ENCODE data around the gene CAMSAP1.

The CAMSAP1 gene

DNA sequence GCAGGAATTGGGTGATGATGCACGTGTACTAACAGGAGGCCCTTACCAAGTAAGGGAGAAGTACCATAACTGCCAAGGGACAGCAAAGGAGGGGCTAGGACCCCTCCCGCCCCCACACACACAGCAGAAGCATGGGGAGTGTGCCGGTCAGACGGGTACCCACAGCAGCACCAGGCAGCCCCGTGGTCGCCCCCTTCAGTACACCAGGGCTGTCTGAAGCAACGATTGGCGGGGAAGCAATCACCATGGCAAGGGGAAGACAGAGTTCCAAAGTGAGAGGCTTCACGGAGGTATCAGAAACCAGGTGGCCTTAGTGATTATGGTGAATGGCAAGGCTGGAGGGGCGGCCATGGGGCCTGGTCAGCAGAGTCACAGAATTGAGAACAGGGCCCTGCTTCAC, 72.2 kb downstream of the CAMSAP1 start:
- DNase-seq, result no peak

DNA sequence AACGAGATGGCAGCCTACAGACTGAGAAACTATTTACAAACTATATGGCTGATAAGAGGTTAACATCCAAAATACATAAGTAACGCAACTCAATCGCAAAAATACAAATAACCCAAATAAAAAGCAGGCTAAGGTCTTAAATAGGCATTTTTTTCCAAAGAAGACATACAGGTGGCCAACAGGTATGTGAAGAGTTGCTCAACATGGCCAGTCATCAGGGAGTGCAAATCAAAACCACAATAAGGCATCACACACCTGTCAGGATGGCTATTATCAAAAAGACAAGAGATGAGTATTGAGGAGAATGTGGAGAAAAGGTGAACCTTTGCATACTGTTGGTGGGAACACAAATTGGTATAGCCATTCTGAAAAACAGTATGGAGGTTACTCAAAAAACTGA, 73.5 kb downstream of the CAMSAP1 start:
- no peak for DNase-seq

DNA sequence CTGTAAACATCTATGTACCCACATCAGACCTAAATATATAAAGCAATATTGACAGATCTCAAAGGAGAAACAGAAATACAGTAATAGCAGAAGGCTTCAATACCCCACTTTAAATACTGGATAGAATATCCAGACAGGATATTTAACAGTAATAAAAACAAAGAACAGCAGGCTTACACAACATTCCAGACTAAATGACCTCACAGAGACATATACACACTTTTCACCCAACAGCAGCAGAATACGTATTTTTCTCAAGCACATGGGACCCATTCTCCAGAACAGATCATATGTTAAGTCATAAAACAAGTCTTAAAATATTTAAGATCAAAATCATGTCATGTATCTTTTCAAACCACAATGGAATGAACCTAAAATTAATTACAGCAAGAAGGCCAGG, 76.8 kb downstream of the CAMSAP1 start:
- no peak for DNase-seq

DNA sequence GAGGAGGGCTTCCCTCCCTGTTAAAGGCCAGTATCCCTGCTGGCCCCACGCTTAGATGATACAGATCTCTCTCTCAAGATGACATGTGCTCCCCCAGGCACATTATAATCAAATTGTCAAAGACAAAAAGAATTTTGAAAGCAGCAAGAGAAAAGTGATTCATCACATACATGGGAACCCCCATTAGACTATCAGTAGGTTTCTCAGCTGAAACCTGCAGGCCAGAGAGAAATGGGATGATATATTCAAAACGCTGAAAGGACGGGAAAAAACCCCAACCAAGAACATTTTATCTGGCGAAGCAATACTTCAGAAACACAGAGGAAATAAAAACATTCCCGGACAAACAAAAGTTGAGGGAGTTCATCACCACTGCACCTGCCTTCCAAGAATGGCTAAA, 78.7 kb downstream of the CAMSAP1 start:
- DNase-seq, result no peak

DNA sequence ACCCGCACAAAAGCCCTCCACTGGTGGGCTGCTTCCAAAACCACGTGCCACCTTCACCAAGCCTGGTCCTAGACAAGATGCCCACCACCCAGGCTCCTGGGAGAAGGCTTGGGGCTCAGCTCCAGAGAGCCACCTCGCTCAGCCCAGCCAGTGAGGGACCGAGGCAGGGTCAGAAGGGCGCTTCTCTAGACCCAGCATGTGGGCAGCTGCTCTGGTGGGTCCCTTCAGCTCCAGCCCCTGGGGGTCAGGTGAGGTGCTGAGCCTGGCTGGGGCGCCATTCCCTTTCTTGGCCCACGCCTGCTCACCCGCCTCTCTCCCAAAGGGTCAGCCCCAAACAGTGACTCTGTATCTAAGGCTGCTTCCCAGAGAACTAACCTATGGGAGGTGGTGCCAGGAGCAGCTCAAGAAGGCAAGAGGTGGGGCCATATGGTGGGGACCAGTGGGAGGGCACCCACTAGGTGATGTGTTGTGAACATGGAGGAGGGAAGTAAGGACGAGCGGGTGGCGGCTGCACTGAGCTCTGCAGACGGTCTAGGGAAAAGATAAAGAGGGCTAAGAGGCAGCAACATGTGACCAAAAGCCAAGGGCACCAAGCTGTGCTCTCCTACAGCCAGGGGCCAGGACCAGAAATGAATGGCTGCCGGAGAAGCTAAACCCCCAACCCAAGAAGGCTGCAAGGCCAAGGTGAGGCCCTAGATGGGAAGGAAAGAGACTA, 79.3 kb downstream of the CAMSAP1 start:
- DNase-seq, result no peak

DNA sequence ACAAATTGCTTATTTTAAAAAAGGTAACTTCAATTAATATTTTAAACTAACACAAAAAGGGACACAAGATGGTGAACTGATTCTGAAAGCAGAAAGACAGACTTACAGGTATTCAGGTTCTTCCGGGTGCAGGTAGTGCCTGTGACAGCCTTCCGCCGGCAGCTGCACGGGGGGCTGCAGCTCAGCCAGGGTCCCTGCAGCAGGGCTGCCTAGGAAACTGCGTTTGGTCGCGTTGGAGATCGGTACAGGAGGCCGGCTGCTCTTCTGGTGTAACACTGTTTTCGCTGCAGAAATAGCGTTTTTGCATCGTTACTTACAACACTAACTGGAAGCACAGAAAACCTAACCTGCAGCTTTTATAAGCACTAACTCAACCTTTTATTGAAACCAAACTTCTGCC, 80.0 kb downstream of the CAMSAP1 start:
- no peak for DNase-seq

DNA sequence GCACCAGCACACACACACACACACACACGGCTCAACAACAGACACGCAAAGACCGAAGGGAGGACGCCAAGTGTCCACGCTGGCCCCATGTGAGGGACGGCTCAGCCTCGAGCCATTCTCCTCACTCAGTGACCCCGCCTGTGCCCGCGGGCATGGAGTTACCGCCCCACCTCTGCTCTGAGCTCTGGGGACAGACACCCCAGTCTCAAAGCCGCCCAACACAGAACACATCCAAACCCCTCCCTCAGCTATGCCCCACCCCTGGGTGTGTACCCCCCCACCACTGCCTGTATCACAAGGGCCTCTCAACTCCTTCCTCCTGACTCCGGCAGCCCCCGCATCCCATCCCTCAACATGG, 81.2 kb downstream of the CAMSAP1 start:
- no peak for DNase-seq

DNA sequence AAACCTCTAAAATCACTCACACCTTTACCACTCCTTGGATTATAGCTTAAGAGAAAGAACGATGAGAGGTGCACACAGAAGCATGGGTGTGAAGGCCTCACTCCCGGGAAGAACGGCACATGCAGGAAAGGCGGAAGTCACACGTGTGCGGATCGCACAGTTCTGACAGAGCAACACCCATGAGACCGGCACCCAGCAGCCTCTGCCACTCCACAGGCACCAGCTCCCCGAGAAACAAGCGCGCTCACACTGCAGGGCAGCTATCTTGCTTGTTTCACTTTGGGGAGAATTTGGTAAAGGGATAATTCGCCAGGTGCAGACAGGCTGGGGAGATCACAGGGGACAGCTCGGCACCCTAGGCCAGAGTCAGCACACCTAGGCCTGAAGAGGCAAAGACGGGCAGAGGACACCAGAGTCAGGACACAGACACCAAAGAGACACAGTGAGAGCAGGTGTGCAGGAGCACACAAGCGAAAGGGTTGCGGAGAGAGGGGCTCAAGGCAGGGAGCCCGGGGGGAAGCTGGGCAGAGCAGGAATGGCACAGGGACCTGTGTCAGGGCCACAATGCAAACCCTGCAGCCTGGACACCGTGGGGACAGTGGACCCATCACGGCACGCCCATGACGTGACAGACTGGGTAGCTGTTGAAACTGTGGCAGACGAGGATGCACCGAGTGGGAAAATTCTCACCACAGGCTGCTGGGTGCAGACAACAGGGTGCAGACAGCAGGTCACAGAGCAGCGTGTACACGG, 81.7 kb downstream of the CAMSAP1 start:
- DNase-seq, result no peak

DNA sequence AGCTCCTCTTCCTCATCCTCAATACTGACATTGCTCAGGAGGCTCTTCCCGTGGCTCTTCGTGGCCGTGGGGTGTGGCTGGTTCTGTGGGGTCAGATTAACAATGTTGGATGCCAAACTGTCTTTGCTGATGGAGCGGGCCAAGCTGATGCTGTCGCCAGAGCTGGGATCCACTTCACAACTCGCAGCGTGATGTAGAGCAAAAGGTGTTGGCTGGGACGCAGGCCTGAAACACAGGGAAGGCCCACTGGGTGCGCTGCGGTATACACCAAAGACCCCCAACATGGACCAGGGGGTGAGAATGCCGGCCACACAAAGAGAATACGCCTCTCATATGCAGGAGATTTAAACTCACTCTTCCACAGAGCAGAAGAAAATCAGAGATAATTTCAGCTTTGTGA, 84.3 kb downstream of the CAMSAP1 start:
- no peak for DNase-seq

DNA sequence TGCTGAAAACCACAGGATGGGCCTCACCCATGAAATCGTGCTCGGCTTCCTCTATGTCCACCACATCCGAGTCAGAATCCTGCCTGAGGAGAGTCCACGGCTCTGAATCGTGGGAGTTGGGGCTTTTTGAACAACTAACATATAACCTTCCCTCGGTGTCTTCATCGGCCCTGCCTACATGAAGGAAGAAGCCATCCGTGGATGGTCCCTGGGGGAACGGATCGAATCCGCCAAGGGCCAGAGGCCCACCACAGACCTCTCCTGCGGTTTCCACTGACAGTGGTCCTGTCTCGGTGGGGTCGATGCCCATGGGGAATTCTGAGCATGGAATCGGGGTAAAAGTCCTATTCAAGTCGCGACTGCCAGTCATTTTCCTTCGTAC, 85.0 kb downstream of the CAMSAP1 start:
- DNase-seq, result no peak

DNA sequence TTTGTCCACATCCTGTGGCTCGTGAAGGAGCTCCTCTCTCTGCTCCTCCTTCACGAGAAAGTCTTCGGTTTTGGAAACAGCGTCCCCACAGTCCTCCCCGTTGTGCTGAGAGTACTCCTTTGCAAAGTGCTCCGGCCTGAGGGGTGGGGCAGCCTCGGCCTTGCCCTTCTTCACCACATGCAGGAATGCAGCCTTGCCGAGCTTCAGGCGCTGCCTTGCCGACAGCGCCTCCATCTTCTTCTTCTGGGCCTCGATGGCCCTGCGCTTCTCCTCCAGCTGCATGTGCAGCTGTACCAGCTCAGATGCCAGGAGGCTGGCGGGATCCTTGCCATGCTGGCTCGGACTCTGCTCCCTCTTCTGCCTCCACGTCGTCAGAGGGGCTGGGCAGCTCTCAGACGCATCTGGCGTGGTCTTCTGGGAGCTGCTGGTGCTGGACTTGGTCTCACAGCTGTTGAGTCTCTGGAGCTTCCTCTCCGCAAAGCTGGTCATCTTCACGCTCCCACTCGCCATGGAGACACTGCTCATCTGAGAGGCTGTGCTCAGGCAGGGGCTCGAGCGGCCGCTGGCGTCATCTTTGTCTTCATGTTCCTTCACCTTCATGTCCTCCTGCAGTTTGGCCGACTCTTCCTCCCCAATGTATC, 85.5 kb downstream of the CAMSAP1 start:
- no peak for DNase-seq

DNA sequence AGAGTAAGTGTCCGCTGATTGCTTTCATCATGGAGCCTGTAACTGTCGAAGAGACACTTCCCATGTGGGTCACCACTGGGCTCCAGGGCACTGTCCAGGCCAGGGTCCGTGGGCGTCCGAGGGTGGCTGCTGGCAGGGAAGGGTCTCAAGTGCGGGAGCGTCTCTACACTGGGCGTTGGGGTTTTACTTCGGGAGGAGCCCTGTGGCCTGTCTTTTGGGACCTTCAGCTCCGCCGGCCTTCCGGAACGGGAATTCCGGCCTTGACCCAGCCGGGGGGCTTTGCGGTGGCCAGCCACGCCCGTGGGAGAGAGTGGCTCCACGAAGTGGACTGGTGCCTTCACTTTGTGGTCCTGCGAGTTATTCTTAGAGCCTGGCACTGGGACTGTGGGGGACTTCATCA, 86.2 kb downstream of the CAMSAP1 start:
- no peak for DNase-seq

DNA sequence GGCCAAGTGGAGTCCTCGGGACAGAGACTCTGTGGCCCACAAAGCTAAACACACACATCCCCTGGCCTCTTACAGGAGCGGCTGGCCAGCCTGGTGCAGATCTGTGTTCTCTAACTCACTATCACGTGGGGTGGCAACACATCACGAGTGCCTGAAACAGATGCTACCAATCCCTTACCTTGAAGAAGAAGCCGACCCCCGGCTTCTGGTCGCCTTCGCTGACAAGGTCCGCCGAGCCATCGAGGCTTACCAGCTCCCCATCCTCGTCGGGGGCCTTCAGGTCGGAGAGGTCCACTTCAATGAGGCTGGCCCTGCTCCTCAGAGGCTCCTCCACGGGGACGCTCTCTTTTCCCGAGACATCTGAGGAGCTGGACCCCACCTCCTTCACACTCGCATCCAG, 86.7 kb downstream of the CAMSAP1 start:
- no peak for DNase-seq

DNA sequence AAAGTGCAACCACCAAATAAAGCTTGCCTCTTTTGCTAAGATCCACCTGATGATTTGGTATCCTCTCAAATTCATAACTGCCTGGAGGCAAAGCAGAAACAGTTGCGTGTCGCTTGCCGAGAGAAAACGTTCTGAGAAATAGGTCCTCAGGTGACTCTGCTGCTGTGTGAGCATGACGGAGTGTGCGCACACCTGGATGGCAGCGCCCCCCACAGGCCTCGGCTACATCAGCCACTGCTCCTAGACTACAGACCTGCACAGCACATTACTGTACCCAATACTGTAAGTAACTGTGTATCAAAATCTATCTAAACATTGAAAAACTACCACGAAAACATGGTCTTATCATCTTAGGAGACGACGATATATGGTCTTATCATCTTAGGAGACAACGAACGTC, 87.4 kb downstream of the CAMSAP1 start:
- DNase-seq, result no peak

DNA sequence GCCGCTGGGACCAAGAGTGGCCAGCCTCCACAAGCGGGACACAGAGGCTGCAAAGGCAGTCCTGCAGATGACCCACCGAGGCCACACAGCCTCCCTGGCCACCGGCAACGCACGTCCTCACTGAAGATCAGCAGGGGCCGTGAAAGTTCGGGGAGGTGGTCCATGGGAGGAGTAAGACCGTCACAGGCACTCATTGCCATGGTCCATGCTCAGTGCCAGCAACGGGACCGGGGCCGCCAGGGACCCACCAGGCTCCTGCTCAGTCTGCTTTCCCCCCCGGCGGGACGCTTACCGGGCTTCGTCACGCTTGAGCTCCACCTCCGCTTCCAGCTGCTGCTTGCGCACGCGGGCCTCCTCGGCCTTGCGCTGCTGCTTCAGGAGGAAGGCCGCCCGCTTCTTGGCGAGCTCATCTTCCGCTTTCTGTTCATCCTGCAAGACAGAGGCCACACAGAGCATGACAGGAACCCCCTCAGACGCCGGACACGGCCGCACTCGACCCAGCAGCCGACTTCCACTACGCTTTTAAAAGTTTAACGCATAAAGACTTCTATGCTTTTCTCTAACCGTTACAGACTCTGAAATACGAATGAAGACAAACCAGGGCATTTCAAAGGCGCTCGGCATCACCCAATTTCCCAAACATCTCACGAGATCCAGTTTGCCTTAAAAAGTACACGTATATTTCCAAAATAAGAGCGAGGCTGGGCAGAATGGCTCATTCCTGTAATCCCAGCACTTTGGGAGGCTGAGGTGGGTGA, 88.4 kb downstream of the CAMSAP1 start:
- DNase-seq, result no peak

DNA sequence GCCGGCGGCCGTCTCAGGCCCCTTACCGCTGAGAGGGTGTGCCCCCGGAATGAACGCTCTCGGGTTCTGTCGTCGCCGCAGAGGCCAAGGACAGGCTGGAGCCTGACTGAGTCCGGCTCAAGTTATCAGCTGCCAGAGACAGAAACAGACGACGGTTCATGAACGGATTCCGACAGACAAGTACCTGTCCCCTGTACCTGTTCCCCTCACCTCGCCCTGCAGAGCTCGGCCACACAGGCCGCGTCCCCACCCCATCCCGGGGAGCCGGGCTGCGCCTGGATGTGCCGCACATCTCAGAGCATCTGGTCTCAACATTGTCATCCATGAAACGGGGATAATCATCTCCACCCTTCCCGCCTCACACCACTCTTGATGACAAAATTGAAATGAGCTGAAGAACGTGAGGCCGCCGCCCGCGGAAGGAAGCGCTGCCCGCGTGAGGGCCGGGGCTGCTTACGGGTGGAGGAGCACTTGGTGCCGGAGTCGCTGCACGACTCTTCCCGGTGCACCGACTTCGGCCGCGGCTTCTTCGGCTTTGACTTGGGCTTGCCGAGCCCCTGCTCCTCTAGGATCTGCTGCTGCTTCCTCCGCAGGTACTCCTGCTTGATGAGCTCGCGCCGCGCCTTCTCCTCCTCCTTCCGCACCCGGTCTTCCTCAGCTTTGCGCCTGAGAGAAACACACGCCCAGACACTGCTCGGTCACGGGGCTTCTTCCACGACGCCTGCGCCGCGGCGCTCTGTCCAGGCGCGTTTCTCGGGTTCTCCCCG, 89.2 kb downstream of the CAMSAP1 start:
- no peak for DNase-seq

DNA sequence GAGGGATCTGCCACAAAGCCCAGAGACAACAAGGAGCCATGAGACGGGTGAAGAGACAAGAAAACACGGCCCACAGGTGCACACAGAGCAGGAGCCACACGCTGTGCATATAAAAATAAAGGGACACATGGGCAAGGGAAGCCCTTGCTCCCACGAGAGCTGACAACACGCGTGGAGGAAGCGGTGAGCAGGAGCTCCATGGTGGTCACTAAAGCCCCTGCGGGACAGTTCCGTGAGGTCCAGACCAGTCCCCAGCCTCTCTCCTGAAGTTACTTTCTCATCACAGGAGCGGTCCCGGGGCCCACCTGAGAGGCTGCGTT, 90.7 kb downstream of the CAMSAP1 start:
- no peak for DNase-seq

DNA sequence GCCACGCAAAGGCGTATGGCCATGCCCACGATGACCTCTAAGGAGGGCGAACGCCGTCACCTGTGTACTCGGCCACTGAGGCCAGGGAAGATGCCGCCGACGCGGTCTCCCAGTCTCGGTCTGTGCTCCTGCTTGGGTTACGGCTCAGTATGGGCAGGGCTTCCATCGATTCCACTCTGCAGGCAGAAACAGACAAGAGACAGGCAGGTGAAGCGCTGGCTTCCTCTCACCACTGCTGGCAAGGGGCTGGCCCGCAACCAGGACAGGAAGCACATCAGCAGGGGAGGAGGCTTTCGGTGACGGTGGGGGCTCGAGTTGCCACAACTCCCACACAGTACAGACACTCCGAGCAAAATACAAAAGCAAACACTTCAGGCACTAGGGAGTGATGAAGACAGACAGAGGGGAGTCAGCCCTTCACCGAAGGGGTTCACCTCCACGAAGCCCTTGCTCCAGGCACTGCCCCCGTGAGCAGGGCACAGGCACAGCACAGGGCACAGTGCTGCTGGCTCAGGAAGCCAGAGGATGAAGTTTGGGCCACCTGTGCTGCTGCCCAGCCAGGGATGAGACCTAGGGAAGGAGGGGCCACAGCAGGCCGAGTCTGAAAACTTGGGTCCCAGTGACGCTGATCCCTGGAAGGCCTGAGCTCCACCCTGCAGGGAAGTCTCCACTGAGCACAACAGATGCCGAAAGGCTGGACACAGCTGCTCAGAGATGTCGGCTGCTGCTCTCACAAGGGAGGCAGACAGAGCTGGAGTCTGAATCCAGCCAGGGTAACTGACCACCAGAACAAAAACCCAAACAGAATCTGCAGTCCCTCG, 91.3 kb downstream of the CAMSAP1 start:
- DNase-seq, result no peak

DNA sequence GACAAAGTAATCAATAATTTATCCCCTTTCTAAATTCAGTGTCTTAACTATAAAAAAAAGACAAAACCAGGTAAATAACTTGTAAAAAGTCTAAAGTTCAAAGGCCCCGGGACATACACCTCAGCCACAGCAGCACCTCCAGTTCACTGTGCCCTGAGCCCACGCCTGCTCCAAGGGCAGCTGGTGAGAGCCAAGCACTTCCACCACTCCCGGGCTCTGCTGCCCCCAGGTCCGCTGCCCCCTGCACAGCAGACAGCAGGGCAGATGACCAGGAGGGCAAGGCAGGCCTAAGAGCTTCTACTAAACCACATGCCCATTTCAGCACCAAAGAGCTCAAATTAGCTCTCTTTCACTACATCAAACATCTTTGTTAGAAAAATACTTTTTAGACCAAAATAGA, 91.9 kb downstream of the CAMSAP1 start:
- DNase-seq, result no peak

DNA sequence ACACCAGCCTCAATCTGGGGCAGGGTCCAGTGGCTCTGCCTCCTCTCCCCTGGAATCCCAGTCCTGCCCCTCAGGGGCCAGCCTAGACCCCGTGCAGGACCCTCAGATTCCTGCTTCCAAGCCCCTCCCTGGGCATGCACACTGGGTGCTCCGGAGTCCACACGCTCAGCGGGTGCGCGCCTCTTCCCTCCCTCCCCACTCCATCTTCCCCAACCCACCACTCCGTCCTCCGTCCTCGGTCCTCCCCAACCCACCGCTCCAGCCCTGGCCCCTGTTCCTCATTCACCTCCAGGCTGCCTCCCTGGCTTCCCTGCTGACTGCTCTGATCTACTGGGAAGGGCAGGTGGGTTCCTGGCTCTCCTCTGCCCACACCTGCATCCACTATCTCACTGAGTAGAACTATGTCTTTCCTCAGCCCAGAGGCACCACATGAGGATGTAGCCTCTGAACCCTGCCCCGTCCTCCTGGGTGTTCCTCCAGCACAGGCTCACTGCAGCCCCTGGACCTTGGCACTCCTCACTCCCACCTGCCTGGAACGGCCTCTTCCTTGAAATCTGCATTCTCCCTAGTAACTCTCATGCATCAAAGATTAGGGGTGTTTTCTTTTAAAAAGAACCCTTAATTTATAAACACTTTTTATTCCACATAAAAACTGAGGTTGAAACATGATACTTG, 92.8 kb downstream of the CAMSAP1 start:
- no peak for DNase-seq

DNA sequence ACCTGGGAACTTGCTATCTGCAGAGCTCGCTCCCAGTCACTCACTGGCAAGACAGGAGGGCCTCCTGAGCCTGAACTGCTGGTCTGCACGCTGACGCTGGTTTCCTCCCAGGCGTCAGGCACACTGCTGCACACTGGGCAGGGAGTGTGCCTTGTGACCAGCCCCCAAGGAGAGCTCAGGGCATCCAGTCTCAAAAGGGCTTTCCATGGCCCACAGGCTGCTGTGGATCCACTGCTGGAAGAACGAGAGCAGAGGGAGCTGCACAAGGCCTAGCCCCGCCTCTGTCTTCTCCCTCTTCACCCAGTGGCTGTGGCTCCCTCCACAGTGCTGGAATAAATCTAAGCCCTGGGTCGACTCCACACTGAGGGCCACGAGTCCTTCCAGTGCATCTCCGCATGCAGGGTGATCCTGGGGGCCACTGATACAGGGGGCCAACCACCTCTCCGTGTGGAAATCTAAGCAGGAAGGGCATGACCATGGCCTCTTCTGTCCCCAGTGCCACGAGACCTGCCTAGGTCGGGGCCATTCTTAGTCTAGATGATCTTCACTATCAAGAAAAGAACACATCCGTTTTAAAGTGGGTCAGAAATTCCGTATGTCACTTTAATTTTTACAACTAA, 93.6 kb downstream of the CAMSAP1 start:
- DNase-seq, result no peak

Data from C1 segment of cervical spinal cord (tissue), 14 donors.